Breast epithelium (tissue), 3 donors: ENCODE measurements around the gene KATNAL1.

Source experiments
- CTCF ChIP-seq, 3 donors: fragments of 450-650 bp; IDR thresholded peaks; one replicate each; pipeline ENCODE4 v1.5.1; 2016 to 2017; ENCODE audit warnings: antibody characterized with exemption in 3 of 3, mild to moderate bottlenecking in 3 of 3, moderate library complexity in 3 of 3
- POLR2A ChIP-seq: fragments of 450-650 bp; IDR thresholded peaks from one replicate; pipeline ENCODE4 v1.6.1; 2016; ENCODE audit warnings: antibody characterized with exemption, mild to moderate bottlenecking, moderate library complexity
- POLR2AphosphoS5 ChIP-seq, 3 donors: sonication (generic); formaldehyde crosslinking; IDR thresholded peaks; one replicate each; pipeline ENCODE4 v1.6.1; 2017; ENCODE audit warnings: antibody characterized with exemption in 3 of 3

GRCh38 chr13:30211745-30212144 lies 95.6 kb downstream of the KATNAL1 start:
- TF ChIP-seq POLR2A (no peak), CTCF (IDR thresholded peaks at IDR 0.05) (no peak), POLR2AphosphoS5 (IDR thresholded peaks at IDR 0.05) (no peak)
